Suprapubic skin (tissue), 4 donors: Measurements from ENCODE around the gene SPATS2L. TPM values are rescaled to one million over a fixed set of nuclear protein-coding genes. Genes with fewer than 3 reads are reported as not detected.

Experiments
- DNase-seq, 2 donors: peaks; one replicate each; pipeline ENCODE4 v3.0.0-alpha.2; 2019; ENCODE audit warnings: low spot score in 2 of 2
- H3K27ac ChIP-seq: fragments of 200-600 bp; sonication (generic); one replicate; pipeline ENCODE4 v1.5.1; 2019
- H3K27me3 ChIP-seq: fragments of 200-600 bp; sonication (generic); one replicate; pipeline ENCODE4 v1.5.1; 2019
- H3K36me3 ChIP-seq: fragments of 200-600 bp; sonication (generic); one replicate; pipeline ENCODE4 v1.5.1; 2019
- H3K4me1 ChIP-seq: fragments of 200-600 bp; sonication (generic); one replicate; pipeline ENCODE4 v1.5.1; 2019
- H3K4me3 ChIP-seq: fragments of 200-600 bp; sonication (generic); one replicate; pipeline ENCODE4 v1.5.1; 2019; ENCODE audit warnings: mild to moderate bottlenecking
- H3K9me3 ChIP-seq: fragments of 200-600 bp; sonication (generic); one replicate; pipeline ENCODE4 v1.5.1; 2019
- EP300 ChIP-seq: sonication (generic); formaldehyde crosslinking; IDR thresholded peaks from one replicate; pipeline ENCODE4 v1.6.1; 2017; ENCODE audit warnings: antibody characterized with exemption
- POLR2A ChIP-seq, 2 donors: fragments of 450-650 bp; IDR thresholded peaks; one replicate each; pipeline ENCODE4 v1.6.1; 2017; ENCODE audit warnings: antibody characterized with exemption in 2 of 2, mild to moderate bottlenecking in 2 of 2, moderate library complexity in 2 of 2
- POLR2AphosphoS5 ChIP-seq, 3 donors: sonication (generic); formaldehyde crosslinking; IDR thresholded peaks; one replicate each; pipeline ENCODE4 v1.6.1; 2017; ENCODE audit warnings: antibody characterized with exemption in 3 of 3
- WGBS: methylation state at CpG from one replicate; pipeline ENCODE4 v1.1.5; 2018; 5-methylcytosine and 5-hydroxymethylcytosine counted together
- total RNA-seq, 4 donors: library from RNA; depleted of rRNA; stranded (reverse); fragments of >200 nt; gene quantifications; one replicate each; pipeline ENCODE4 v1.1.0, GENCODE V29; 2016
- TF ChIP-seq, protein P1 (sequence below), 2 donors: fragments of 200-600 bp in 1 of 2; fragments of 450-650 bp in 1 of 2; sonication (generic) in 1 of 2; IDR thresholded peaks; one replicate each; pipeline ENCODE4 v1.5.1; 2016 to 2019; ENCODE audit warnings: antibody characterized with exemption in 2 of 2, mild to moderate bottlenecking in 1 of 2, moderate library complexity in 1 of 2

Gene SPATS2L
- total RNA-seq, 4 donors from 2014 or later = 39.9 to 104 (median 57.7) TPM

DNA sequence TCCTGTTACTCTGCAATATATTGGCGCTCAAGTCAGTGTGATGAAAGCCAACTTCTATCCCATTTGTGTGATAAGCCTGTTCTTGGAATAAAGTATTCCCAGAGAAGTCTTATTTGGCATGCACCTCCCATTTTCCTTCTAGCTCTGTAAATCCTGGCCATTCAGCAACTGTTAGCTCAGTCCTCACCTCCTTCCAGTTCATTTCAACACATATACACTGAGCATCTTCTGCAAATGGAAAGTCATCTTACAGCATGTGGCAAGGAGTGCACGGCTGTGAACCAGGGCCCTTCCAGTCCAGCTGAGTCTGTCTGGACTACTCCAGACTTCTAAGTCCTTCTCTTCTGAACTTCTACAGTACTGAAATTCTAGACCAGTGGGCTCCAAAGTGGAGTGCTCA lies 53.1 kb downstream of the SPATS2L start:
- peaks cover 27% of the 10 kb centered on the region for H3K4me1 ChIP-seq
- no peaks in the 10 kb centered on the region for H3K36me3 ChIP-seq
- no peaks in the 10 kb centered on the region for H3K27me3 ChIP-seq
- no peak for DNase-seq
- TF ChIP-seq EP300 (no peak), POLR2AphosphoS5 (IDR thresholded peaks at IDR 0.05) (no peak), POLR2A (IDR thresholded peaks at IDR 0.05) (no peak)
- TF ChIP-seq, protein P1, sequence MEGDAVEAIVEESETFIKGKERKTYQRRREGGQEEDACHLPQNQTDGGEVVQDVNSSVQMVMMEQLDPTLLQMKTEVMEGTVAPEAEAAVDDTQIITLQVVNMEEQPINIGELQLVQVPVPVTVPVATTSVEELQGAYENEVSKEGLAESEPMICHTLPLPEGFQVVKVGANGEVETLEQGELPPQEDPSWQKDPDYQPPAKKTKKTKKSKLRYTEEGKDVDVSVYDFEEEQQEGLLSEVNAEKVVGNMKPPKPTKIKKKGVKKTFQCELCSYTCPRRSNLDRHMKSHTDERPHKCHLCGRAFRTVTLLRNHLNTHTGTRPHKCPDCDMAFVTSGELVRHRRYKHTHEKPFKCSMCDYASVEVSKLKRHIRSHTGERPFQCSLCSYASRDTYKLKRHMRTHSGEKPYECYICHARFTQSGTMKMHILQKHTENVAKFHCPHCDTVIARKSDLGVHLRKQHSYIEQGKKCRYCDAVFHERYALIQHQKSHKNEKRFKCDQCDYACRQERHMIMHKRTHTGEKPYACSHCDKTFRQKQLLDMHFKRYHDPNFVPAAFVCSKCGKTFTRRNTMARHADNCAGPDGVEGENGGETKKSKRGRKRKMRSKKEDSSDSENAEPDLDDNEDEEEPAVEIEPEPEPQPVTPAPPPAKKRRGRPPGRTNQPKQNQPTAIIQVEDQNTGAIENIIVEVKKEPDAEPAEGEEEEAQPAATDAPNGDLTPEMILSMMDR (IDR thresholded peaks at IDR 0.05) = no peak
- H3K9me3 ChIP-seq = no peaks in the 10 kb centered on the region
- WGBS = 83% methylated on average over 2 of the region's 2 CpGs
- H3K27ac ChIP-seq = no peak overlapping the region
- H3K4me3 ChIP-seq = no peak overlapping the region

DNA sequence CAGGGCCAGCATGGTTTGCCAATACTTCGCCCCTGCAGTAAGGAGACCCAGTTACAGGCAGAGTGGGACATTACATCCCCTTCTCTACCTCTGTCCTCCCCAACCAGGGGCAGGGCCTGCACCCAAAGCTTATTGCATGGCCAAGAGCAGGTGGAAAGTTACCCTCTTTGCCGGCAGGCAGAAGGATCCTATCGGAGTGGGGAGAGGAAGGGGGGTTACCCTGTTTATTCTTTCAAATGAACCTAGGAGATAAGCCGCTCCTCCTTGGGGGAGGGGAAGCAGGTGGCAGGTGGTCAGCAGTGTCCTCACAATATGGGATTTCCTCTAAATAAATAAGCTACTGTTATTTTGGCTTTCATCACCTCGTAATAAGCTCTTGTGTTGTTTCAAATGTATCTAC lies 53.9 kb downstream of the SPATS2L start:
- WGBS = 92% methylated on average over 5 of the region's 5 CpGs
- TF ChIP-seq POLR2A (IDR thresholded peaks at IDR 0.05) (no peak), EP300 (no peak), POLR2AphosphoS5 (IDR thresholded peaks at IDR 0.05) (no peak)
- TF ChIP-seq, protein P1 (IDR thresholded peaks at IDR 0.05) = no peak
- no peaks in the 10 kb centered on the region for H3K27me3 ChIP-seq
- no peak overlapping the region for H3K27ac ChIP-seq
- H3K9me3 ChIP-seq = no peaks in the 10 kb centered on the region
- H3K36me3 ChIP-seq = no peaks in the 10 kb centered on the region
- H3K4me1 ChIP-seq = peaks cover 19% of the 10 kb centered on the region
- no peak for DNase-seq
- H3K4me3 ChIP-seq = no peak overlapping the region

DNA sequence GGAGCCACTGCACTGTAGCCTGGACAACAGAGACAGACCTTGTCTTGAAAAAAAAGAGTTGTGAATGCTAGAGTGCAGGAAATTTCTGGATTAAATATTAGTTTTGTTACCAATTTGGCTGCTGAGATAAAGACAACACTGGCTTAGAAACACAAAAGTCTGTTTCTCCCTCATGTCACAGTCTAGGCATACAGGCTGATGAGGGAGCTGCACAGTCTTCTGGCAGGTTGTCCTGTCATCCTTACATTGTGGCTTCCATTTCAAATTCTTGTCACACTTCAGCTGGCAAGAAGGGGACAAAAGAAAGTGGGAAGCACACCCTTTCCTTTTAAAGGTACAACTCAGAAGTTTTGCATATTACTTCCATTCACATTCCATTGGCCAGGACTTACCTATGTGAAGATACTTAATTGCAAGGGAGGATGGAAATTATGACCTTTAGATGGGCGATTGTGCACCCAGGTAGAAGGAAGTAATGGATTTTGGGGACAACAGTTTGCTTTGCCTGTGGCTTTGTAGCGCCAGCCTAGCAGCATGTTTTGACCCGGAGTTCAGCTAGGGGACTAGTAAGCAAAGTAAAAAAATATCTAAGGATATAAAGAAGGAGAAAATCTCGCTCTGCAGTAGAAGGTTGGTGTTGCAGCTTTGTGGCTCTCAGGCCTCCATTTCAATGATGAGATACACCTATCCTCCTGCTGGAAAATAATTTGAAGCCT lies 55.9 kb downstream of the SPATS2L start:
- H3K27ac ChIP-seq = no peak overlapping the region
- peaks cover 10% of the 10 kb centered on the region for H3K4me1 ChIP-seq
- no peaks in the 10 kb centered on the region for H3K27me3 ChIP-seq
- no peak for DNase-seq
- 98% methylated on average over 4 of the region's 4 CpGs for WGBS
- H3K36me3 ChIP-seq = no peaks in the 10 kb centered on the region
- no peaks in the 10 kb centered on the region for H3K9me3 ChIP-seq
- no peak overlapping the region for H3K4me3 ChIP-seq
- TF ChIP-seq POLR2A (IDR thresholded peaks at IDR 0.05) = no peak
- TF ChIP-seq EP300 = no peak
- TF ChIP-seq, protein P1 (IDR thresholded peaks at IDR 0.05) = no peak
- TF ChIP-seq POLR2AphosphoS5 (IDR thresholded peaks at IDR 0.05) = no peak

- TF ChIP-seq POLR2A (IDR thresholded peaks at IDR 0.05) (no peak), EP300 (no peak), POLR2AphosphoS5 (IDR thresholded peaks at IDR 0.05) (no peak)
- TF ChIP-seq, protein P1 (IDR thresholded peaks at IDR 0.05) = no peak
- DNase-seq = no peak
- H3K4me1 ChIP-seq = peaks cover 4% of the 10 kb centered on the region
- H3K27ac ChIP-seq = no peak overlapping the region
- no peak overlapping the region for H3K4me3 ChIP-seq
- 90% methylated on average over 2 of the region's 2 CpGs for WGBS
- no peaks in the 10 kb centered on the region for H3K9me3 ChIP-seq
- H3K36me3 ChIP-seq = no peaks in the 10 kb centered on the region
- H3K27me3 ChIP-seq = no peaks in the 10 kb centered on the region
These were observed 56.8 kb downstream of the SPATS2L start for GRCh38 chr2:200363279-200363678.

- DNase-seq = no peak
- no peak overlapping the region for H3K4me3 ChIP-seq
- 68% methylated on average over 7 of the region's 7 CpGs for WGBS
- H3K27ac ChIP-seq = no peak overlapping the region
- TF ChIP-seq, protein P1 (IDR thresholded peaks at IDR 0.05) = no peak
- TF ChIP-seq POLR2AphosphoS5 (IDR thresholded peaks at IDR 0.05) (no peak), EP300 (no peak), POLR2A (IDR thresholded peaks at IDR 0.05) (no peak)
- no peaks in the 10 kb centered on the region for H3K36me3 ChIP-seq
- peaks cover 4% of the 10 kb centered on the region for H3K4me1 ChIP-seq
- H3K27me3 ChIP-seq = no peaks in the 10 kb centered on the region
- H3K9me3 ChIP-seq = no peaks in the 10 kb centered on the region
These were observed 57.6 kb downstream of the SPATS2L start for GRCh38 chr2:200364142-200364541.
